OCI-M2 (cell line): ENCODE data around the gene MPPED2.

Experiments
- DNase-seq: peaks from one replicate; lab custom pipeline; 2025; ENCODE audit not compliant: unreplicated experiment; lab: John Stamatoyannopoulos, UW

The MPPED2 gene

GRCh38 chr11:30535818-30536217 lies 50.3 kb downstream of the MPPED2 start:
- no peak for DNase-seq

- DNase-seq: no peak
Measured at GRCh38 chr11:30533445-30533947, 52.7 kb downstream of the MPPED2 start.

GRCh38 chr11:30527566-30527965 lies 58.6 kb downstream of the MPPED2 start:
- no peak for DNase-seq

- no peak for DNase-seq
Measured at GRCh38 chr11:30526558-30526957, 59.6 kb downstream of the MPPED2 start.

DNA sequence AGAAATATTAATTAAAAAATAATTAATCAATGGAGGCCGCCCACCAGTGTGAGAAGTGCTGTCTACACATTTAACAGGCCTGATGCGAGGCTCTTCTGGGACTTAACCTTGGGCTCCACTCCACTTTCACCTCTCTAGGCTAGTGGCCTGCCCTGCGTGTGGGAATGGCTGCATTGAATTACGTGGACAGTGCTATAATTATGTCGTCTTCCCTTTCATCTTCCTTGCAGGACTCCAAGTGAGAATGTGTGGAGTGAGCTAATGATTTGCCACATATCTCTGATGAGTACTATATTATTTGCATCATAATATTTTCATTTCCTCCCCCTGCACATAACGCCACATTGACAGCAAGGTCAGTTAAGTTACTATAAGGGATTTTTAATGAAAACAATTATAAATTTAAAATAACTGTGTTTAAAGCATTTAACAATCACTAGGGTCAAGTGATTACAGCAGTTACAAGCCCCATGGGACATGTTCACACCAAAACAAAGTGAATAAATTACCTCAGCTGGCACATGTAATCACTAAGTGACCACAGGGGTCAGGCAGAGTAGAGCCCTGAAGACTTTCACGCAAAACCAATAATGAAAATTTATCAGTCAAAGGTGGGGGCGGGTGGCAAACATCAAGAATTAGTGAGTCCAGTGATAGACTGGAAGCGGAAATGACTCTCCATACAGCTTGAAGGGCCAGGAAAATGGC lies 63.5 kb downstream of the MPPED2 start:
- DNase-seq: no peak

- DNase-seq: no peak
Measured at GRCh38 chr11:30521297-30522071, 64.7 kb downstream of the MPPED2 start.

DNA sequence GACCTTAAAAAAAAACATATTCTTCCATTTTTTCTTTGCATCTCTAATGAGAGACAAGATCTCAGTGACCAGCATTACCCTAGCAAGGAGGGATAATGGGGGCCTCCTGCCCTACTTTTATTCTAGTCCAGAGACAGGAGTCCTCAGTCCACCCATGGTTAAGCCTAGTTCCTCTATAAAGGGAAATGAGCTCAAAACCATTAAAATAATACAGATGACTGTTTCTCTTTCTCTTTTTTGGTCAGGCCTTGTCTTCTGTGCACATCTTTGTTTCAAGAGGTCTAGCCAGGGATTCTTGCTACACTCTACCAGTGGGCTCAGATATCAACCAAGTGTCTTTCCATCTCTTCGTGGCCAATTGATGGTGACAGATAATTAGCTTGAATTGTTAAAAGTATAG lies 73.1 kb downstream of the MPPED2 start:
- no peak for DNase-seq

DNA sequence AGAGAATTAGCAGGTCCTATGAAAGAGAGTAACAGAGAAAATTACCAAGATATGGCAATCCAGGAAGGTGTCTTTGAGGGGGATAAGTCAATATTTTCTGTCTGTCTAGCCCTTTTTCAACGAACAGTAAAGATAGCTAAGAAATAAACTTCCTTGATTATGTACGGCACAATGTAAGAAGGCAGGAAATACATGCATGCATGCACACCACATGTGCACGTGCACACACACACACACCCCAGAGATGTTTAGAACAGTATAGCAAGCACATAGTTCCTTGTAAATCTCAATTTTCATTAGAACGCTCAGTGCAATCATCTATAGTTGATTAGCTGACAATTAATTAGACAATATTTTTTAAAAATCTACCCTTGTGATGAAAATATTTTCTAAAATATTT lies 74.7 kb downstream of the MPPED2 start:
- DNase-seq: no peak

DNA sequence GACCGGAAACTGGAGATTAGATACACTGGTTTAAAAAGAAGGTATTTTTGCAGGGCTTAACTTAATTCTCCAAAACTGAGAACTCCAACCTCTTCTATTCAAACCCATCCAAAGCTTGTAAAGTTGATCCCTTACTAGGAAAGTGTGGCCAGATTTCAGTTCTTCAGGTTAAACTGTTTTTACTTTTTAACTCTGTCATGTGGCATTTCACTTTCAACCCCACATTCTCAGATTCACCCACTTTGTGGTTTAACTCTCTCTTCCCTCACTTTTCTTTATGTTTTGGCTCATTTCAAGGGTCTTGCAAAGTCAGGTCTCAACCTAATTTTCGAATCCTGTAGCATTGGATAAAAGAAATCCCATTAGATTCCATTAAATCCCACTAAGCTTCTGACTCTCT lies 75.4 kb downstream of the MPPED2 start:
- DNase-seq: no peak

GRCh38 chr11:30509364-30509763 lies 76.8 kb downstream of the MPPED2 start:
- DNase-seq: no peak

DNA sequence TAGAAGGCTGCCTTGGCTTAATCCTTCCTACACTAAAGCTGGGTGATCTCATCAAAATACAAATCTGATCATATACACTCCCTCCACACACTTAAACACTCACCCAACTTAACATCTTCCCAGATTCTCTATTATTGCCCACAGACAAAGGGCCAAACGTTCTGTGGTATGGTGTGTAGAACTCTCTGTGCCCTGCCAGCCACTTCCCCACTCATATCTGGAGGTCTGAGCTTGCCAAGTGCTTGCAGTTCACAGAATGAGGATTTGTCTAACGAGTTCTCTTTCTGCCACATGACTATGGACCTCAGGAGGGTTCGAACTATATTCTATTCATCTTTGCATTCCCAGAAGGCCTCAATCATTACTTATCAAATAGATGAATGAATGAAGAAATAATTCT lies 77.6 kb downstream of the MPPED2 start:
- DNase-seq: no peak

- DNase-seq: no peak
Measured at GRCh38 chr11:30505603-30506002, 80.5 kb downstream of the MPPED2 start.

GRCh38 chr11:30504468-30504867 lies 81.7 kb downstream of the MPPED2 start:
- no peak for DNase-seq

- DNase-seq: no peak
Measured at GRCh38 chr11:30503156-30503555, 83.0 kb downstream of the MPPED2 start.

DNA sequence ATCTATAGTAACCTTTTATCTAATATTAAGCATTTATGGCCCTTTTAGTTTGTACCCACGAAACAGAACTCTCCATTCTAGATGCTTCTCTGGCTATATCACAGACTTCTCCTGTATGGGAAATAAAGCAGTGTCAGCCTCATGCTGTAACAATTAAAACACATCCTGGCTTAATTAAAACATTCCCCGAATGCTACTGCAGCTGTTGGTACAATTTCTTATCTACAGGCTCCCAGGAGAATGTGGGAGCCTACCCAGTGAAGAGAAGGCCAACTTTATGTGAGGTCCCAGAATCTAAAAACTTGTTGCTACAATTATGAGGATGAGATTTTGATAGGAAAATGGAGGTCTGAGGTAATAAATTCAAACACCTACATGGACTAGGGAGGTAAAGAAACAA lies 83.8 kb downstream of the MPPED2 start:
- DNase-seq: no peak

DNA sequence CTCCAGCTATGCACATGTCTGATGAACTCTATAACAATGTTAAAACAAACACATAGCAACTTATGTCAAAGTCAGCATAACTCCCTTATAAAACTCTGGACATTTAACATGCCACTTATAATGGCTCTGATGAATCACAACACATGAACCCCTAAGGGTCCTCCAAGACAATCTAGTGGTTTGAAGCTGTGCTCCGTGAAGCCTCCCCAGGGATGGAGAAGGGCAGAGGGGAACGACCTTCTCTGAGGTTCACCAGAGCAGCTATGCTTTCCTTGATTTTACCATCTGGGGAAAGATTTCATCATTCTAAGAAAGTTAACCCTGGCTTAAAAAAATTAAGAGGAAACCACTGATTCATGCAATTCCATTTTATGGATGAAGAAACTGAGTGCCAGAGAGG lies 84.4 kb downstream of the MPPED2 start:
- DNase-seq: no peak

- DNase-seq: no peak
Measured at GRCh38 chr11:30499940-30500339, 86.2 kb downstream of the MPPED2 start.

DNA sequence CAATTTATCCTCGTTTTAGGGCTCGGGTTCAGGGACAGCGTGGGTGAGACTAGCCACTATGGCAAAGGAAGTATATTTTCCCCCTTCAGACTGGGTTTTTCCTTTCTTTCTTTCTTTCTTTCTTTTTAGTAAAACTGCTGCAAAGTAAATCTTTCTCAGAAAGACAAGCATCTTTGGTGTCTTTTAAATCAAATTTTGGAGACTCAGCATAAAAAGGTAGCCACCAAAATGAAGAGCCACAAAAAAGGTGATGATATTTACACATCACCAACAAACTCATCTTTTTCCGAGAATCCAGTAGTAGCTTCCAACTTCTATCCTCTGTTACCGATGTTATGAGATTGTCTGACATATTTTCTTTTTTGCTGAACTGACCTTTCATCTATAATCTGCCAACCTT lies 88.6 kb downstream of the MPPED2 start:
- DNase-seq: no peak

DNA sequence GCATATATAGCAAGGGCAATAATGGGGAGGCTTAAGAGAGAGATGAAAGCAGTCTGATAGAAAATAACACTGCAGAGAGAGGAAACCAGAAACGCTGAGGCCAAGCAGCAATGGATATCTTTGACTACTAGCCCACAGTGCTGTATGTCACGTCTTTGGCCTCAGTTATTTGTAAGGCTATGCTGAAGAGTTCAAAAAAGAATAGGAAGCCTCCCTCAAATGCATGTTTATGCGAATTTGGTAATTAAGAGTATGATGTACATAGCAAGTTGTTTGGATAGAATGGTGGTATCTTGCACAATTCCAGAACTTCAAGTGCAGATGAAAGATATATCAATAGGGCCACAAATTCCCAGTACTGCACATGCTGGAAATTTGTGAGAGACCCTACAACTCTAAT lies 89.2 kb downstream of the MPPED2 start:
- DNase-seq: no peak

GRCh38 chr11:30495437-30495836 lies 90.7 kb downstream of the MPPED2 start:
- DNase-seq: no peak

DNA sequence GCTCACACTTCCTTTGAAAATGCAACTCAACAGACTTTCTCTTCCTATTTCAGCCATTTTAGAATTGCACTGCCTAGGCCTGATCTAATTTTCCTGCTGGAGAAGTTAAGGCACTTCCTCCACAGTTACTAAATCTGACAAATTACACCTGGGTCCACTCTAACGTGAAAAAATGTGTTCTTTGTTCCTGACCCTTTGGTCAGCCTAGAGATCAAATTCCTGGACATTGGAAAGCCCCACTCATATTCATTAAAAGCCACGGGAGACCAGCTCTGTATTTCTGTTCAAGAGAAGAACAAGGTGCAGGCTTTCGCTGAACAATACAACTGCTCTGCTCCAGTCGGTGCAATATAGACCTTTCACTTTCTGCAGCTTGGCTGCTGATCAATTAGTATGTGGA lies 96.6 kb downstream of the MPPED2 start:
- no peak for DNase-seq

DNA sequence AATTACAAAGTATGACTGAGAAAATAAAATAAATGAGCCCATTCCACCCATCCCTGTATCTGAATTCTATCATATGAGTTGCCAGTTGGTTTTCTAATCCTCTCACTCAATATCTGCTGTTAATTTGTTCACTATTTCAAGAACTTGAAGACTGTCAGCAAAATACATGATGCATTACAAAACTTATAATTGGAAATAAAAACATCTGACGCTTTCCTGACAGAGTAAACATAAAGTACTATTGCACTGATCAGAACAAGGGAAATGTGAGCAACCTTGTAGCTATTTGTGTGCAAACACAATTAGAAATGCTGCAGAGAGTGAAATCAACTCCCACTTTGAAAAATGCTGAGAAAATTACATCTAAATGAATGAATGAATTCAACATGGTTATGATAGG lies 97.1 kb downstream of the MPPED2 start:
- DNase-seq: no peak
